H1 (cell line): ENCODE results near the gene APBA3. TPM values are rescaled to one million over a fixed set of nuclear protein-coding genes. Genes with fewer than 3 reads are reported as not detected.

Experiments
- CTCF ChIA-PET: fragments of 300-600 bp; sonication (Branson Sonifier 250); formaldehyde crosslinking; loops from one replicate; lab custom pipeline; 2021; ENCODE audit not compliant: partially characterized antibody; lab: Charles Lee
- POLR2A ChIA-PET: fragments of 300-600 bp; sonication (Branson Sonifier 250); formaldehyde crosslinking; loops from one replicate; lab custom pipeline; 2021; ENCODE audit warnings: inconsistent platforms; ENCODE audit not compliant: partially characterized antibody; lab: Charles Lee
- DNase-seq, 2 experiments: peaks; one replicate each; pipeline versions ENCODE4 v3.0.0 to v3.0.0-alpha.2; 2010 to 2022; ENCODE audit warnings: low spot score in 2 of 2, low read depth in 1 of 2, mixed read lengths in 1 of 2
- FAIRE-seq: peaks from 2 replicates; lab custom pipeline; 2011; peaks lifted over from hg19 to GRCh38; lab: Jason Lieb, UNC
- H2AFZ ChIP-seq: 2 replicates; pipeline ENCODE4 v1.8.1; 2012; ENCODE audit warnings: low read length, inconsistent platforms
- H2AK5ac ChIP-seq: 2 replicates; pipeline ENCODE4 v1.6.1; 2013; ENCODE audit warnings: low read depth, low read length
- H2BK120ac ChIP-seq: replicated peaks from 2 replicates; pipeline ENCODE3; 2013; ENCODE audit warnings: low read depth, low read length, inconsistent platforms
- H2BK12ac ChIP-seq: 2 replicates; pipeline ENCODE4 v1.6.1; 2013; ENCODE audit warnings: low read depth, low read length
- H2BK15ac ChIP-seq: 2 replicates; pipeline ENCODE4 v1.6.1; 2013; ENCODE audit warnings: low read length
- H2BK20ac ChIP-seq: 2 replicates; pipeline ENCODE4 v1.6.1; 2013; ENCODE audit warnings: low read length
- H2BK5ac ChIP-seq: 2 replicates; pipeline ENCODE4 v1.6.1; 2013; ENCODE audit warnings: low read depth, low read length
- H3K14ac ChIP-seq: 2 replicates; pipeline ENCODE4 v1.6.1; 2013; ENCODE audit warnings: inconsistent platforms; ENCODE audit not compliant: insufficient read length
- H3K18ac ChIP-seq: 2 replicates; pipeline ENCODE4 v1.6.1; 2013; ENCODE audit warnings: low read length; ENCODE audit errors: extremely low read depth
- H3K23ac ChIP-seq: 2 replicates; pipeline ENCODE4 v1.6.1; 2013; ENCODE audit warnings: inconsistent platforms; ENCODE audit not compliant: insufficient read length
- H3K23me2 ChIP-seq: 2 replicates; pipeline ENCODE4 v1.6.1; 2013; ENCODE audit warnings: low read depth, low read length
- H3K27ac ChIP-seq: 2 replicates; pipeline ENCODE4 v1.6.1; 2011; ENCODE audit warnings: low read depth, low read length, inconsistent platforms
- H3K27me3 ChIP-seq, 4 experiments: replicated peaks in 1 of 4; 1 replicate in 1 of 4; 2 replicates in 3 of 4; pipeline versions ENCODE4 v1.6.1 to v1.8.1; 2011 to 2013; ENCODE audit warnings: low read length in 3 of 4, mild to moderate bottlenecking in 3 of 4, inconsistent platforms in 2 of 4, mixed read lengths in 2 of 4, moderate library complexity in 1 of 4; ENCODE audit not compliant: control insufficient read depth in 3 of 4, insufficient read depth in 3 of 4; ENCODE audit errors: extremely low read depth in 1 of 4
- H3K36me3 ChIP-seq, 4 experiments: 2 replicates each; pipeline versions ENCODE4 v1.6.1 to v1.8.1; 2011 to 2013; ENCODE audit warnings: mild to moderate bottlenecking in 4 of 4, low read length in 3 of 4, moderate library complexity in 2 of 4, control low read depth in 1 of 4, inconsistent platforms in 1 of 4; ENCODE audit not compliant: insufficient read depth in 4 of 4, control insufficient read depth in 2 of 4
- H3K4ac ChIP-seq: replicated peaks from 2 replicates; pipeline ENCODE3; 2013; ENCODE audit warnings: low read length, low read depth, mixed read lengths, inconsistent platforms; ENCODE audit not compliant: insufficient read length
- H3K4me1 ChIP-seq, 4 experiments: replicated peaks in 1 of 4; 1 replicate in 1 of 4; 2 replicates in 3 of 4; pipeline versions ENCODE4 v1.6.1 to v1.8.1; 2011 to 2013; ENCODE audit warnings: low read length in 3 of 4, inconsistent platforms in 2 of 4, mixed read lengths in 1 of 4; ENCODE audit not compliant: insufficient read depth in 4 of 4, control insufficient read depth in 3 of 4
- H3K4me2 ChIP-seq, 2 experiments: 2 replicates each; pipeline versions ENCODE4 v1.6.1 to v1.8.1; 2011 to 2013; ENCODE audit warnings: low read depth in 2 of 2, low read length in 2 of 2, control low read depth in 1 of 2, inconsistent platforms in 1 of 2, mild to moderate bottlenecking in 1 of 2; ENCODE audit not compliant: insufficient read depth in 1 of 2
- H3K4me3 ChIP-seq, 4 experiments: fragments of 200-600, 300-600 bp in 1 of 4; sonication (generic), shearing (Covaris generic), sonication (Bioruptor Twin) in 1 of 4; 2 replicates each; pipeline versions ENCODE4 v1.5.1 to v1.8.1; 2011 to 2016; ENCODE audit warnings: low read length in 4 of 4, low read depth in 3 of 4, control low read depth in 2 of 4, inconsistent platforms in 2 of 4, mild to moderate bottlenecking in 2 of 4, mixed read lengths in 1 of 4, moderate library complexity in 1 of 4; ENCODE audit not compliant: insufficient read depth in 2 of 4; ENCODE audit errors: extremely low read depth in 1 of 4
- H3K56ac ChIP-seq: replicated peaks from 2 replicates; pipeline ENCODE3; 2013; ENCODE audit warnings: low read depth, mild to moderate bottlenecking, mixed read lengths, low read length, inconsistent platforms; ENCODE audit not compliant: insufficient read length
- H3K79me1 ChIP-seq: 2 replicates; pipeline ENCODE4 v1.6.1; 2013; ENCODE audit warnings: low read depth, low read length, control low read depth
- H3K79me2 ChIP-seq, 2 experiments: 2 replicates each; pipeline versions ENCODE4 v1.6.1 to v1.8.1; 2012 to 2013; ENCODE audit warnings: low read length in 2 of 2, mild to moderate bottlenecking in 2 of 2, inconsistent platforms in 1 of 2; ENCODE audit not compliant: insufficient read depth in 2 of 2, control insufficient read depth in 1 of 2
- H3K9ac ChIP-seq, 4 experiments: replicated peaks in 1 of 4; 1 replicate in 1 of 4; 2 replicates in 3 of 4; pipeline versions ENCODE4 v1.6.1 to v1.8.1; 2011 to 2013; ENCODE audit warnings: low read depth in 3 of 4, low read length in 3 of 4, control low read depth in 2 of 4, mild to moderate bottlenecking in 2 of 4, moderate library complexity in 2 of 4, inconsistent platforms in 1 of 4; ENCODE audit errors: extremely low read depth in 1 of 4
- H3K9me3 ChIP-seq, 2 experiments: 2 replicates each; pipeline versions ENCODE4 v1.6.1 to v1.8.1; 2012 to 2013; ENCODE audit warnings: mild to moderate bottlenecking in 2 of 2, moderate library complexity in 2 of 2, control low read depth in 1 of 2, inconsistent platforms in 1 of 2, low read depth in 1 of 2, low read length in 1 of 2, mixed read lengths in 1 of 2; ENCODE audit not compliant: insufficient read depth in 2 of 2
- H4K20me1 ChIP-seq, 2 experiments: replicated peaks in 1 of 2; 2 replicates each; pipeline versions ENCODE3 to v1.8.1; 2011 to 2013; ENCODE audit warnings: inconsistent platforms in 2 of 2, low read length in 2 of 2, mild to moderate bottlenecking in 1 of 2; ENCODE audit not compliant: insufficient read depth in 2 of 2, control insufficient read depth in 1 of 2
- H4K5ac ChIP-seq: 2 replicates; pipeline ENCODE4 v1.6.1; 2013; ENCODE audit warnings: low read length, low read depth, mixed read lengths, inconsistent platforms; ENCODE audit not compliant: insufficient read length
- H4K8ac ChIP-seq: 2 replicates; pipeline ENCODE4 v1.8.0; 2013; ENCODE audit warnings: mild to moderate bottlenecking, moderate library complexity, low read length, inconsistent platforms; ENCODE audit not compliant: insufficient read depth; ENCODE audit errors: extremely low read depth
- H4K91ac ChIP-seq: replicated peaks from 2 replicates; pipeline ENCODE3; 2013; ENCODE audit warnings: low read length, mixed read lengths, inconsistent platforms; ENCODE audit not compliant: insufficient read length
- BCL11A ChIP-seq, 2 experiments: IDR thresholded peaks; one replicate each; pipeline ENCODE4 v1.6.1; 2011; ENCODE audit warnings: low read depth in 2 of 2, low read length in 2 of 2, mild to moderate bottlenecking in 2 of 2
- CTBP2 ChIP-seq: IDR thresholded peaks from 2 replicates; pipeline ENCODE4 v1.7.0; 2011; ENCODE audit warnings: borderline replicate concordance, mild to moderate bottlenecking, moderate library complexity, mixed read lengths, low read length; ENCODE audit not compliant: insufficient read depth, insufficient read length
- EGR1 ChIP-seq: IDR thresholded peaks from 2 replicates; pipeline ENCODE4 v1.6.1; 2011; ENCODE audit warnings: low read depth, low read length, borderline replicate concordance
- EZH2 ChIP-seq: fragments of 200-600 bp; sonication (generic); IDR thresholded peaks from 2 replicates; pipeline ENCODE4 v1.7.1; 2012; ENCODE audit warnings: low read depth, mild to moderate bottlenecking, moderate library complexity, low read length, inconsistent platforms; ENCODE audit not compliant: severe bottlenecking
- GABPA ChIP-seq: IDR thresholded peaks from 2 replicates; pipeline ENCODE4 v1.6.1; 2011; ENCODE audit warnings: mild to moderate bottlenecking, low read length, moderate library complexity, borderline replicate concordance; ENCODE audit not compliant: insufficient read depth
- GTF2F1 ChIP-seq: IDR thresholded peaks from 2 replicates; pipeline ENCODE4 v1.6.1; 2012; ENCODE audit warnings: low read depth, low read length, improper control_type of control experiment, borderline replicate concordance
- HDAC2 ChIP-seq, 2 experiments: fragments of 300-600 bp in 1 of 2; sonication (generic) in 1 of 2; IDR thresholded peaks; 2 replicates each; pipeline ENCODE4 v1.6.1; 2011 to 2012; ENCODE audit warnings: low read depth in 2 of 2, low read length in 2 of 2, mild to moderate bottlenecking in 2 of 2, moderate library complexity in 2 of 2, borderline replicate concordance in 1 of 2, inconsistent platforms in 1 of 2
- HDAC6 ChIP-seq: IDR thresholded peaks from one replicate; pipeline ENCODE4 v1.7.1; 2012; ENCODE audit warnings: low read depth, mild to moderate bottlenecking, inconsistent platforms, low read length, moderate library complexity
- SIRT6 ChIP-seq: IDR thresholded peaks from one replicate; pipeline ENCODE4 v1.7.1; 2012; ENCODE audit warnings: low read length, inconsistent platforms
- SP2 ChIP-seq: IDR thresholded peaks from 2 replicates; pipeline ENCODE4 v1.6.1; 2012; ENCODE audit warnings: mild to moderate bottlenecking, low read length, inconsistent platforms
- SRF ChIP-seq: IDR thresholded peaks from 2 replicates; pipeline ENCODE4 v1.6.1; 2011; ENCODE audit warnings: mild to moderate bottlenecking, low read depth, low read length, moderate library complexity
- TEAD4 ChIP-seq: IDR thresholded peaks from 2 replicates; pipeline ENCODE4 v1.6.1; 2012; ENCODE audit warnings: low read depth, low read length, inconsistent platforms, mixed read lengths
- WGBS, 2 experiments: shearing (Covaris generic) in 1 of 2; methylation state at CpG; one replicate each; pipeline versions ENCODE4 v1.1.6 to v1.1.7; 2013 to 2015; ENCODE audit warnings: low lambda C conversion rate in 2 of 2, mixed read lengths in 2 of 2, inconsistent platforms in 1 of 2, low coverage in 1 of 2, missing lambda C conversion rate in 1 of 2; ENCODE audit not compliant: insufficient replicate concordance in 2 of 2, insufficient coverage in 1 of 2, insufficient read length in 1 of 2; ENCODE audit errors: extremely low coverage in 1 of 2, missing lambda C conversion rate in 1 of 2; 5-methylcytosine and 5-hydroxymethylcytosine counted together
- polyA plus RNA-seq, 7 experiments: library from polyadenylated mRNA; depleted of rRNA in 3 of 7; stranded (reverse) in 5 of 7; unstranded in 2 of 7; fragments of >200 nt in 5 of 7; fragments of 200-250 nt in 2 of 7; gene quantifications; 1 replicate in 5 of 7; 2 replicates in 1 of 7; 4 replicates in 1 of 7; pipeline versions ENCODE4 v1.2.1 to v1.2.3, GENCODE V29; 2011 to 2013; ENCODE audit warnings: missing spikeins in 2 of 7, mixed read lengths in 2 of 7
- total RNA-seq: library from RNA; stranded (reverse); fragmentation: NEBNext Ultra II Directional; extraction: Animal tissue kit (Norgen Biotek cat#: 25700); gene quantifications from 2 replicates; pipeline ENCODE4 v1.2.1, GENCODE V29; 2021

Gene APBA3
- total and polyA plus RNA-seq, 2 of the 8 experiments (the other 6 are each of a cell fraction or from before 2014, with no cell fraction given): 21.4 to 36.9 TPM

DNA sequence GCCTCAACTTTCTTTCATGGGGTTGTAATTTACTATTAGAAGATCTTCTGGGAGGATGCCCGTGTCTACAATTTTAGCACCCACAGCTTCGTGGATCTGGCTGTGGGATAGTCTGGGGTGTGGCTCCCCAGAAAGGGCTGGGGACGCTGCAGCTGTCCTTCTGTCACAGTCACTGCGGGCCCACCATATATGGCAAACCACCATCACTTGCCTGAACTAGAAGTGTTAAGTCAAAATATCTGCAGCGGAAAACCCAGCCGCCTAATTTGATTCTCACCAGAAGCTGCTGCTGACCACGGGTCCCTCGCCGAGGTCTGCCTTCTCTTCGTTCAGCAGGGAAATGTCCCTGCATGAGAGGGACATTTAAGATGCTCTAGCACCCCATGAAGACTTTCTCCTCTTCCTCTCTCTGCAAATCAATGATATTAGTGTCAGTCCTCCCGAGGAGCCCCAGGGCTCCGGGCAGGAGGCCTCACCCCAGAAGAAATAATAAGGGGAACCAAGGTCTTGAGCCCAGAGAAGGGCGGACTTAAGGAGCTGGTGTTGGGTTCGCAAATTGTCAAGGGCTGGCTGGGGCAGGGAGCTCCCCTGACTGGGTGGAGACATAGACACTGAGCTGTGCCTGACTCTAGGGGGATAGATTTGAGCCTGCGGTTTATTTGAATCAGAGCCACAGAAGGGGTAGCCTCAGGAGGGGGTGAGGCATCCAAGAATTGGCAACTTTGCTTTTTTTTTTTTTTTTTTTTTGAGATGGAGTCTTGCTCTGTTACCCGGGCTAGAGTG is 27.7 kb upstream of the APBA3 start:
- H3K36me3 ChIP-seq: no peaks in the 10 kb centered on the region
- peaks cover 7% of the 10 kb centered on the region; the same call in 1 of the 2 replicates for H3K23me2 ChIP-seq
- H2BK5ac ChIP-seq: no peak overlapping the region
- H4K8ac ChIP-seq: no peak overlapping the region; the same call in none of the 2 replicates
- no peak overlapping the region for H3K18ac ChIP-seq
- no peak overlapping the region for H3K14ac ChIP-seq
- H3K56ac ChIP-seq: no peak overlapping the region
- H2BK20ac ChIP-seq: no peak overlapping the region
- H3K4ac ChIP-seq: no peak overlapping the region
- no peak overlapping the region for H2AFZ ChIP-seq
- POLR2A ChIA-PET: interaction anchor here (0.7 to 1.7 kb wide), 3 partner anchors 10 to 243 kb away, joined by 4 to 7 read pairs (median 5); partner anchors contain the start of gene EEF2
- H4K91ac ChIP-seq: no peak overlapping the region
- DNase-seq: peak in 1 of 2 experiments; percentile 44
- H2BK12ac ChIP-seq: no peak overlapping the region
- H3K23ac ChIP-seq: no peak overlapping the region
- H2BK15ac ChIP-seq: no peak overlapping the region
- peaks cover 0 to 17% (median 8%) of the 10 kb centered on the region in 4 experiments; a peak in 6 of 7 replicates for H3K27me3 ChIP-seq
- no peak overlapping the region for H3K9ac ChIP-seq
- FAIRE-seq: no peak
- H2AK5ac ChIP-seq: no peak overlapping the region
- H3K27ac ChIP-seq: no peak overlapping the region
- CTCF ChIA-PET: interaction anchor here (0.6 to 2.0 kb wide), 6 partner anchors 9 to 60 kb away, joined by 3 to 9 read pairs (median 4); partner anchors contain the start of gene MRPL54
- H3K79me1 ChIP-seq: no peaks in the 10 kb centered on the region
- WGBS, 2 experiments: 77% methylated on average over 15 of the region's 16 CpGs; no CpG with 5 or more reads in 1 of the 2 experiments
- H3K79me2 ChIP-seq: no peaks in the 10 kb centered on the region
- no peak overlapping the region for H3K4me2 ChIP-seq
- no peak overlapping the region for H2BK120ac ChIP-seq
- no peaks in the 10 kb centered on the region for H4K20me1 ChIP-seq
- 0 out of 4 replicates have a peak, but pooled peaks cover 0 to 4% of the 10 kb centered on the region in 2 experiments for H3K9me3 ChIP-seq
- H4K5ac ChIP-seq: no peak overlapping the region
- H3K4me1 ChIP-seq: peaks cover 0 to 9% (median 1%) of the 10 kb centered on the region in 4 experiments; a peak in 3 of 7 replicates
- no peak overlapping the region for H3K4me3 ChIP-seq
- no peak for TF ChIP-seq HDAC2 (IDR thresholded peaks at IDR 0.05; ENCODE audit: borderline replicate concordance in 1 of 2, low read depth in 2 of 2, low read length in 2 of 2)
- TF ChIP-seq HDAC6: no peak
- no peak for TF ChIP-seq EGR1
- TF ChIP-seq SIRT6: no peak
- TF ChIP-seq TEAD4: no peak
- no peak for TF ChIP-seq BCL11A (IDR thresholded peaks at IDR 0.05; ENCODE audit: low read depth in 2 of 2, low read length in 2 of 2)
- TF ChIP-seq GABPA: no peak
- no peak for TF ChIP-seq SRF
- TF ChIP-seq CTBP2: no peak
- no peak for TF ChIP-seq GTF2F1
- no peak for TF ChIP-seq SP2
- TF ChIP-seq EZH2: no peak
